Measurements from ENCODE around the gene SPATA13.

DNA sequence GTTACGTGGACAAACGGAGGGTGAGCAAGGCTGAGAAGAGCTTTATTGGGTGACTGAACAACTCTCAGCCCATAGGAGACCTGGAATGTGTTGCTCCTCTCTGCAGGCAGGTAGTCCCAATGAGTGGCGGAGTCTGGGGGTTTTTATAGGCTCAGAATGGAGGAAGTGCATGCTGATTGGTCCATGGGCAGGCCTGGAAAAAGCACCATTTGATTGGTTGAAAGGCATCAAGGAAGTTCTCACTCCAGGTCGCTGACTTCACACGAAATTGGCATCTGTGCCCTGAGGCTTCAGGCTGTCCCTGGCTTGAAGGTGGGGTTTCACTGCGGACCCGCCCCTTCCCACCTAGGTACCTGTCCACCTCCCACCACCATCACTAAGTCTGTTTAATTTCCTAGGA lies 65.4 kb downstream of the SPATA13 start:
- TF ChIP-seq, protein P1, sequence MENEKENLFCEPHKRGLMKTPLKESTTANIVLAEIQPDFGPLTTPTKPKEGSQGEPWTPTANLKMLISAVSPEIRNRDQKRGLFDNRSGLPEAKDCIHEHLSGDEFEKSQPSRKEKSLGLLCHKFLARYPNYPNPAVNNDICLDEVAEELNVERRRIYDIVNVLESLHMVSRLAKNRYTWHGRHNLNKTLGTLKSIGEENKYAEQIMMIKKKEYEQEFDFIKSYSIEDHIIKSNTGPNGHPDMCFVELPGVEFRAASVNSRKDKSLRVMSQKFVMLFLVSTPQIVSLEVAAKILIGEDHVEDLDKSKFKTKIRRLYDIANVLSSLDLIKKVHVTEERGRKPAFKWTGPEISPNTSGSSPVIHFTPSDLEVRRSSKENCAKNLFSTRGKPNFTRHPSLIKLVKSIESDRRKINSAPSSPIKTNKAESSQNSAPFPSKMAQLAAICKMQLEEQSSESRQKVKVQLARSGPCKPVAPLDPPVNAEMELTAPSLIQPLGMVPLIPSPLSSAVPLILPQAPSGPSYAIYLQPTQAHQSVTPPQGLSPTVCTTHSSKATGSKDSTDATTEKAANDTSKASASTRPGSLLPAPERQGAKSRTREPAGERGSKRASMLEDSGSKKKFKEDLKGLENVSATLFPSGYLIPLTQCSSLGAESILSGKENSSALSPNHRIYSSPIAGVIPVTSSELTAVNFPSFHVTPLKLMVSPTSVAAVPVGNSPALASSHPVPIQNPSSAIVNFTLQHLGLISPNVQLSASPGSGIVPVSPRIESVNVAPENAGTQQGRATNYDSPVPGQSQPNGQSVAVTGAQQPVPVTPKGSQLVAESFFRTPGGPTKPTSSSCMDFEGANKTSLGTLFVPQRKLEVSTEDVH (IDR thresholded peaks at IDR 0.05; ENCODE audit: low read depth, partially characterized antibody): no peak
- TF ChIP-seq CTCF (IDR thresholded peaks at IDR 0.05 in 2 of 3, conservative IDR thresholded peaks at IDR 0.05 in 1 of 3; ENCODE audit: control insufficient read depth in 2 of 3, extremely low read depth in 1 of 3, insufficient read depth in 1 of 3, low read depth in 3 of 3, low read length in 3 of 3) (no peak), KDM1A (IDR thresholded peaks at IDR 0.05; ENCODE audit: borderline replicate concordance) (no peak), NR2C2 (IDR thresholded peaks at IDR 0.05; ENCODE audit: borderline replicate concordance, control insufficient read depth, insufficient read length, low read depth) (no peak), TBL1XR1 (IDR thresholded peaks at IDR 0.05; ENCODE audit: low read depth, low read length) (no peak), NFIC (IDR thresholded peaks at IDR 0.05; ENCODE audit: low read depth, low read length) (no peak), SMAD5 (IDR thresholded peaks at IDR 0.05; ENCODE audit: low read depth) (no peak)

All from GM12878 (cell line).